Measurements from ENCODE around the gene KIF22. TPM values are rescaled to one million over a fixed set of nuclear protein-coding genes. Genes with fewer than 3 reads are reported as not detected.
"Not testable (repeated sequence)": the region's sequence is repeated elsewhere in the genome, so short reads cannot be mapped to it uniquely, and the experiment has no call there.

The KIF22 gene
- total RNA-seq, 6 experiments from 2014 or later: 26.4 to 50.3 (median 48.9) TPM

GRCh38 chr16:29745121-29745852 is 45.3 kb upstream of the KIF22 start:
- Mint-ChIP-seq H3K36me3 (ENCODE audit: low read depth) (no peaks in the 10 kb centered on the region), H3K4me3 (no peak overlapping the region), H3K4me1 (ENCODE audit: low read depth) (no peaks in the 10 kb centered on the region), H3K27ac (no peak overlapping the region), H3K27me3 (ENCODE audit: insufficient read depth) (peaks cover 24% of the 10 kb centered on the region), H3K9me3 (no peaks in the 10 kb centered on the region)
- TF ChIP-seq, protein P1, sequence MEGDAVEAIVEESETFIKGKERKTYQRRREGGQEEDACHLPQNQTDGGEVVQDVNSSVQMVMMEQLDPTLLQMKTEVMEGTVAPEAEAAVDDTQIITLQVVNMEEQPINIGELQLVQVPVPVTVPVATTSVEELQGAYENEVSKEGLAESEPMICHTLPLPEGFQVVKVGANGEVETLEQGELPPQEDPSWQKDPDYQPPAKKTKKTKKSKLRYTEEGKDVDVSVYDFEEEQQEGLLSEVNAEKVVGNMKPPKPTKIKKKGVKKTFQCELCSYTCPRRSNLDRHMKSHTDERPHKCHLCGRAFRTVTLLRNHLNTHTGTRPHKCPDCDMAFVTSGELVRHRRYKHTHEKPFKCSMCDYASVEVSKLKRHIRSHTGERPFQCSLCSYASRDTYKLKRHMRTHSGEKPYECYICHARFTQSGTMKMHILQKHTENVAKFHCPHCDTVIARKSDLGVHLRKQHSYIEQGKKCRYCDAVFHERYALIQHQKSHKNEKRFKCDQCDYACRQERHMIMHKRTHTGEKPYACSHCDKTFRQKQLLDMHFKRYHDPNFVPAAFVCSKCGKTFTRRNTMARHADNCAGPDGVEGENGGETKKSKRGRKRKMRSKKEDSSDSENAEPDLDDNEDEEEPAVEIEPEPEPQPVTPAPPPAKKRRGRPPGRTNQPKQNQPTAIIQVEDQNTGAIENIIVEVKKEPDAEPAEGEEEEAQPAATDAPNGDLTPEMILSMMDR (IDR thresholded peaks at IDR 0.05): no peak
- DNase-seq: no peak

DNA sequence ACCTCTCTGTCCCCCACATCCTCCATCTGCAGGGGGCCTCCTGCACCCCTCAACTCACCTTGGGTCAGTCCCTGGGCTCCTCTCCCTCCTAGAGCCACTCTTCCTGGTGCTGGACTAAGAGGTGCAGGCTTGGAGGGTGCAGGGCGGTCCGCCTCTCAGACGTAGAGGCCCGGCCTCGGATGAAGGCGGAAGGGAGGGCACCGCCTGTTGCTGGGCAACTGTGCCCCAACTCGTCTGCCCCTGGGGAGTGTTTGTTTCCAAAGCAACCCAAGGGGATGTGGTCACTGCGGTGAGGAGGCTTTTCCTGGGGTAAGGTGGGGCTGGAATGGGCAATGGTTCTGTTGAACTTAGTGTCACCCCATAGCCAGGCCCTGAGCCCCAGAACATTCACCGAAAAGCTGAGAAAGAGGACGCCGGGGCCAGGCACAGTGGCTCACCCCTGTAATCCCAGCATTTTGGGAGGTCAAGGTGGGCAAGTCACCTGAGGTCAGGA is 44.7 kb upstream of the KIF22 start, which contains the start of gene C16orf54:
C16orf54 (minus strand) TSS at position 138 of the 493 bp plus-strand sequence. CDS start 1,039 bp downstream, outside the sequence.
- TF ChIP-seq, protein P1 (IDR thresholded peaks at IDR 0.05): no peak
- Mint-ChIP-seq H3K9me3 (no peaks in the 10 kb centered on the region), H3K4me3 (no peak within 1 kb of the TSS), H3K36me3 (ENCODE audit: low read depth) (no peaks in the 10 kb centered on the region), H3K4me1 (ENCODE audit: low read depth) (no peaks in the 10 kb centered on the region), H3K27me3 (ENCODE audit: insufficient read depth) (peaks cover 20% of the 10 kb centered on the region), H3K27ac (no peak within 1 kb of the TSS)
- DNase-seq: no peak

DNA sequence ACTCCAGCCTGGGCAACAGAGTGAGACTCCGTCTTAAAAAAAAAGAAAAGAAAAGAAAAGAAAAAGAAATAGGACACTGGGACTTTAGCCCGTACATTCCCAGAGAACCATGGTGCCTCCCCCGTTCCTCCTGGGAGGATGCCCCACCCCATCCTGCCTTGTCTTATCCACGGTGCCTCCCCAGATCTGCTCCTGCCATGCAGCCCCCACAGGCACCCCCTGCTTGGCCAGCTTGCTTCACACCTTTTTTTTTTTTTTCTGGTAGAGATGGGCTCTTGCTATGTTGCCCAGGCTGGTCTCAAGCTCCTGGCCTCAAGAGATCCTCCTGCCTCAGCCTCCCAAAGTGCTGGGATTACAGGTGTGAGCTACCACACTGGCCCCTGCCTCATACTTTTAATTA is 44.0 kb upstream of the KIF22 start:
- H3K27ac Mint-ChIP-seq; H3K9me3 Mint-ChIP-seq; H3K36me3 Mint-ChIP-seq (ENCODE audit: low read depth); DNase-seq; H3K4me1 Mint-ChIP-seq (ENCODE audit: low read depth); H3K4me3 Mint-ChIP-seq: not testable (repeated sequence)
- peaks cover 17% of the 10 kb centered on the region for H3K27me3 Mint-ChIP-seq (ENCODE audit: insufficient read depth)

- H3K4me1 Mint-ChIP-seq (ENCODE audit: low read depth): no peaks in the 10 kb centered on the region
- no peak overlapping the region for H3K4me3 Mint-ChIP-seq
- no peak overlapping the region for H3K27ac Mint-ChIP-seq
- no peaks in the 10 kb centered on the region for H3K9me3 Mint-ChIP-seq
- peaks cover 12% of the 10 kb centered on the region for H3K27me3 Mint-ChIP-seq (ENCODE audit: insufficient read depth)
- DNase-seq: no peak
- TF ChIP-seq, protein P1 (IDR thresholded peaks at IDR 0.05): no peak
- no peaks in the 10 kb centered on the region for H3K36me3 Mint-ChIP-seq (ENCODE audit: low read depth)
Measured at GRCh38 chr16:29747947-29748759, 42.4 kb upstream of the KIF22 start.

DNA sequence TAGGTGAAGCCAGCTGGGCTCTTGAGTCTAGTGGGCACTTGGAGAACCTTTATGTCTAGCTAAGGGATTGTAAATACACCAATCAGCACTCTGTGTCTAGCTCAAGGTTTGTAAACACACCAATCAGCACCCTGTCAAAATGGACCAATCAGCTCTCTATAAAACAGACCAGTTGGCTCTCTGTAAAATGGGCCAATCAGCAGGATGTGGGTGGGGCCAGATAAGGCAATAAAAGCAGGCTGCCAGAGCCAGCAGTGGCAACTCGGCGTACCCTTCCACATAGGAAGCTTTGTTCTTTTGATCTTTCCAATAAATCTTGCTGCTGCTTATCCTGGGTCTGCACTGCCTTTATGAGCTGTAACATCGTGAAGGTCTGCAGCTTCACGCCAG is 41.8 kb upstream of the KIF22 start:
- not testable (repeated sequence) for DNase-seq; H3K27ac Mint-ChIP-seq; H3K4me3 Mint-ChIP-seq; H3K36me3 Mint-ChIP-seq (ENCODE audit: low read depth); H3K9me3 Mint-ChIP-seq; H3K4me1 Mint-ChIP-seq (ENCODE audit: low read depth); H3K27me3 Mint-ChIP-seq (ENCODE audit: insufficient read depth)

GRCh38 chr16:29753516-29753915 is 37.0 kb upstream of the KIF22 start:
- peaks cover 8% of the 10 kb centered on the region for H3K27me3 Mint-ChIP-seq (ENCODE audit: insufficient read depth)
- no peak for DNase-seq
- H3K9me3 Mint-ChIP-seq: no peaks in the 10 kb centered on the region
- no peaks in the 10 kb centered on the region for H3K36me3 Mint-ChIP-seq (ENCODE audit: low read depth)
- 0 out of 2 replicates have a peak, but pooled peaks cover 6% of the 10 kb centered on the region for H3K4me1 Mint-ChIP-seq (ENCODE audit: low read depth)
- no peak overlapping the region for H3K27ac Mint-ChIP-seq
- no peak overlapping the region for H3K4me3 Mint-ChIP-seq
- TF ChIP-seq, protein P1 (IDR thresholded peaks at IDR 0.05): no peak

Measured in HFFc6 (cell line).